GM23338 (cell line): ENCODE data around the gene SAMD13. TPM values are rescaled to one million over a fixed set of nuclear protein-coding genes. Genes with fewer than 3 reads are reported as not detected.
A peak's percentile ranks its signal among the peaks of the same experiment; 100 is the strongest.

ENCODE experiments used
- ATAC-seq: fragments of 200-7000 bp; cut with Tn5 transposase; 3 replicates; pipeline ENCODE4 v1.9.1; 2020
- DNase-seq: peaks from one replicate; pipeline ENCODE4 v3.0.0-alpha.2; 2015; ENCODE audit warnings: low spot score
- H2AFZ ChIP-seq: fragments of 200-600 bp; sonication (generic); 2 replicates; pipeline ENCODE4 v1.8.0; 2016; ENCODE audit warnings: antibody characterized with exemption, mild to moderate bottlenecking, moderate library complexity
- H3F3A ChIP-seq: fragments of 200-600 bp; sonication (generic); replicated peaks from 2 replicates; pipeline ENCODE4 v1.8.0; 2017; ENCODE audit warnings: antibody characterized with exemption, mixed run types, low read depth
- H3K27ac ChIP-seq: fragments of 200-600 bp; sonication (generic); 2 replicates; pipeline ENCODE4 v1.6.1; 2016; ENCODE audit warnings: low read depth
- H3K27me3 ChIP-seq: fragments of 200-600 bp; sonication (generic); 2 replicates; pipeline ENCODE4 v1.8.0; 2016; ENCODE audit warnings: mild to moderate bottlenecking, mixed run types, moderate library complexity; ENCODE audit not compliant: insufficient read depth
- H3K36me3 ChIP-seq: fragments of 200-600 bp; sonication (generic); 2 replicates; pipeline ENCODE4 v1.8.0; 2016; ENCODE audit warnings: mild to moderate bottlenecking; ENCODE audit not compliant: insufficient read depth
- H3K4me1 ChIP-seq: fragments of 200-600 bp; sonication (generic); 2 replicates; pipeline ENCODE4 v1.8.0; 2016; ENCODE audit warnings: mild to moderate bottlenecking, moderate library complexity; ENCODE audit not compliant: insufficient read depth
- H3K4me2 ChIP-seq: fragments of 200-600 bp; sonication (generic); 2 replicates; pipeline ENCODE4 v1.7.1; 2017; ENCODE audit warnings: mixed run types
- H3K4me3 ChIP-seq: fragments of 200-600 bp; sonication (generic); 2 replicates; pipeline ENCODE4 v1.6.1; 2016; ENCODE audit warnings: mixed run types
- H3K79me2 ChIP-seq: fragments of 200-600 bp; sonication (generic); replicated peaks from 2 replicates; pipeline ENCODE4 v1.8.0; 2017; ENCODE audit warnings: mild to moderate bottlenecking; ENCODE audit not compliant: insufficient read depth
- H3K9me2 ChIP-seq: fragments of 200-600 bp; sonication (generic); 2 replicates; pipeline ENCODE4 v1.8.0; 2017; ENCODE audit not compliant: insufficient read depth
- H4K20me1 ChIP-seq: fragments of 200-600 bp; sonication (generic); replicated peaks from 2 replicates; pipeline ENCODE4 v1.8.0; 2017; ENCODE audit warnings: mild to moderate bottlenecking; ENCODE audit not compliant: insufficient read depth
- H3K27ac Mint-ChIP-seq: 2 replicates; pipeline ENCODE4 v1.8.0; 2020; ENCODE audit warnings: inconsistent platforms, mild to moderate bottlenecking, moderate library complexity, mixed read lengths
- H3K27me3 Mint-ChIP-seq: 3 replicates; pipeline ENCODE4 v1.8.0; 2022; ENCODE audit warnings: low read depth, mild to moderate bottlenecking, moderate library complexity, mixed read lengths, inconsistent platforms; ENCODE audit not compliant: insufficient read depth, poor library complexity
- H3K36me3 Mint-ChIP-seq: 3 replicates; pipeline ENCODE4 v1.8.0; 2021; ENCODE audit warnings: low read depth, mild to moderate bottlenecking, inconsistent platforms, moderate library complexity, mixed read lengths
- H3K4me1 Mint-ChIP-seq: 3 replicates; pipeline ENCODE4 v1.8.0; 2020; ENCODE audit warnings: mild to moderate bottlenecking, inconsistent platforms, mixed read lengths
- H3K4me3 Mint-ChIP-seq: 3 replicates; pipeline ENCODE4 v1.8.0; 2021; ENCODE audit warnings: moderate library complexity, mild to moderate bottlenecking, inconsistent platforms, mixed read lengths
- H3K9me3 Mint-ChIP-seq: 3 replicates; pipeline ENCODE4 v1.8.0; 2020; ENCODE audit warnings: moderate library complexity, mild to moderate bottlenecking, inconsistent platforms, mixed read lengths
- CREB1 ChIP-seq: fragments of 250-450 bp; sonication (Bioruptor Pico); IDR thresholded peaks from 2 replicates; pipeline ENCODE4 v1.5.0; 2020; ENCODE audit warnings: low read depth, mild to moderate bottlenecking, moderate library complexity
- EZH2 ChIP-seq: fragments of 200-600 bp; sonication (generic); IDR thresholded peaks from one replicate; pipeline ENCODE4 v1.8.0; 2017; ENCODE audit warnings: antibody characterized with exemption, mild to moderate bottlenecking, low read depth; ENCODE audit not compliant: unreplicated experiment
- EZH2phosphoT487 ChIP-seq: fragments of 200-600 bp; sonication (generic); IDR thresholded peaks from one replicate; pipeline ENCODE4 v1.8.1; 2018; ENCODE audit warnings: antibody characterized with exemption; ENCODE audit not compliant: unreplicated experiment
- JUNB ChIP-seq: IDR thresholded peaks from one replicate; pipeline ENCODE4 v1.6.1; 2016; ENCODE audit warnings: antibody characterized with exemption; ENCODE audit not compliant: unreplicated experiment
- NANOG ChIP-seq: IDR thresholded peaks from 2 replicates; pipeline ENCODE4 v1.6.1; 2016; ENCODE audit warnings: antibody characterized with exemption, borderline replicate concordance
- POLR2AphosphoS5 ChIP-seq: IDR thresholded peaks from 2 replicates; pipeline ENCODE4 v1.6.1; 2016; ENCODE audit warnings: antibody characterized with exemption, low read depth
- STAT1 ChIP-seq: IDR thresholded peaks from one replicate; pipeline ENCODE4 v1.6.1; 2016; ENCODE audit warnings: antibody characterized with exemption; ENCODE audit not compliant: unreplicated experiment
- ZNF114 ChIP-seq: fragments of 250-450 bp; sonication (Bioruptor Pico); IDR thresholded peaks from 2 replicates; pipeline ENCODE4 v1.5.0; 2020; ENCODE audit warnings: mild to moderate bottlenecking, moderate library complexity
- ZNF331 ChIP-seq: fragments of 250-450 bp; sonication (Bioruptor Pico); IDR thresholded peaks from 2 replicates; pipeline ENCODE4 v1.5.0; 2020; ENCODE audit warnings: low read depth, mild to moderate bottlenecking, moderate library complexity
- polyA plus RNA-seq: library from polyadenylated mRNA; unstranded; fragments of >200 nt; fragmentation: Nextera tagmentation; extraction: Ambion mirVana; gene quantifications from 2 replicates; pipeline ENCODE4 v1.2.1, GENCODE V29; 2016
- total RNA-seq: library from RNA; depleted of rRNA; stranded (reverse); fragments of >200 nt; shearing (Covaris generic); gene quantifications from 2 replicates; pipeline ENCODE4 v1.2.3, GENCODE V29; 2014
- TF ChIP-seq, protein P1 (sequence below): IDR thresholded peaks from 2 replicates; pipeline ENCODE4 v1.6.1; 2016; ENCODE audit warnings: antibody characterized with exemption
- TF ChIP-seq, protein P2 (sequence below): IDR thresholded peaks from one replicate; pipeline ENCODE4 v1.6.1; 2018; ENCODE audit warnings: antibody characterized with exemption; ENCODE audit not compliant: unreplicated experiment
- TF ChIP-seq, protein P3 (sequence below), 2 experiments: fragments of 200-600 bp in 1 of 2; sonication (generic) in 1 of 2; conservative IDR thresholded peaks; 2 replicates each; pipeline versions ENCODE4 v1.5.1 to v1.6.1; 2016 to 2017; ENCODE audit warnings: antibody characterized with exemption in 2 of 2, low read depth in 2 of 2, mild to moderate bottlenecking in 2 of 2, moderate library complexity in 1 of 2

SAMD13 gene
- total and polyA plus RNA-seq, 2 experiments from 2014 or later: 2.5 to 3.6 TPM

DNA sequence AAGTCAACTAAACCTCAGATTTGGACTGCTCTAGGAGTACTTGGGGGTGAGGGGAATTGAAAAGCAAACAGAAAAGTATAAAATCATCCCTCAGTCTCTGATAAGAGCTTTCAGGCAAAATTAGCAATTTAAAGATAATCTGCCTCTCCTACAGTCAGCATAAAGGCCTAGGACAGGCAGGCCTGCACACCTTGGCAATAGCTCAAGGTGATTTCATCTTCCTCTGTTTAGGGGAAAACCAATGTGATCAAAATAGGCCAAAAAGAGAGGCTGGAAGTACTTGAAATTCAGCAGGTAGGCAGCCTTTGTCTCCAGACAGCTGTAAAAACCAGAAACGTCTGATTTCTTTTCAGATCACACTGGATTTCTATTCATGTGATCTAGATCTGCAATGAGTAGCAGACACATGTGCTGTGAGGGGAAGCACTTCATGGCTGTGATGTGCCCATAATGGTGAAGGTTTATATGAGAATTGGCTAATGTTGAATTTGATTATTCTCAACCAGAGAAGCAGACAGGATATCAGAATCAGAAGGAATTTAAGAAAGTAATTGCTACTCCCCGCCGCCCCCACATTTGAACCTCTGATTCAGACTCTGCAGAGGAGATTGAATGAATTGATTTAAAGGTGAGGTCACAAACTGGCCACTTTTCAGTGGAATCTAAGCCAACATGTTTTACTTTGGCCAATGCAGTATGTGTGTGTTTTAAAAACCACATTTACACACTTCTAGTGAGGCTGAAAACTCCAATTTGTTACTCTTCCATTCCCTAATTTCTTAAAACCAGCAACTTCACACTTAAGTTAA, 51.0 kb downstream of the SAMD13 start:
- H3K36me3 Mint-ChIP-seq: no peaks in the 10 kb centered on the region

DNA sequence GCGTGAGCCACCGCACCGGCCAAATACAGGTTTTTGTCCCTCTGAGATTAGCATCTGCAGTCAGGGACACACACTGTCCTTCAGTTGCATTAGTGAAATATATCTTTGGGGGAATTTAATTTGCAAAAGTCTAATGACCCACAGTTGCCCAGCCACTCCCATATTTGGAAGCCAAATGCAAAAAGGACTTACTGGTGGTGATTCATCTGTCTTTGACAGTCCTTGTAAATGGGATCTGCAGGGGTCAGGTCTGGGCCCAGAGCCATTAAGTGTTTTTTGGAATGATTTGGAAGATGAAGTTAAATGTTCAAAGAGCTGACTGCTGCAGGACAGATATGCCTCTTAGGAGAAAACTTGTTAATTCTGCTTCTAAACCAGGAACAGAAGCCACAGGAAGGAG, 52.2 kb downstream of the SAMD13 start:
- Histone ChIP-seq H3K27me3 (no peaks in the 10 kb centered on the region), H3K27ac (no peak overlapping the region), H2AFZ (no peak overlapping the region), H4K20me1 (no peaks in the 10 kb centered on the region), H3K4me1 (no peaks in the 10 kb centered on the region), H3K4me3 (no peak overlapping the region), H3K9me2 (peaks cover 4% of the 10 kb centered on the region; the same call in 1 of the 2 replicates), H3K79me2 (no peaks in the 10 kb centered on the region), H3F3A (no peaks in the 10 kb centered on the region), H3K36me3 (no peaks in the 10 kb centered on the region), H3K4me2 (no peak overlapping the region)
- Mint-ChIP-seq H3K36me3 (no peaks in the 10 kb centered on the region), H3K4me3 (no peak overlapping the region), H3K4me1 (no peaks in the 10 kb centered on the region), H3K27ac (no peak overlapping the region), H3K9me3 (no peaks in the 10 kb centered on the region), H3K27me3 (no peaks in the 10 kb centered on the region)
- ATAC-seq (no peak), DNase-seq (no peak)
- TF ChIP-seq POLR2AphosphoS5 (no peak), EZH2phosphoT487 (no peak), EZH2 (no peak), CREB1 (CRISPR knock-in tag) (no peak), JUNB (no peak)
- TF ChIP-seq, protein P1, sequence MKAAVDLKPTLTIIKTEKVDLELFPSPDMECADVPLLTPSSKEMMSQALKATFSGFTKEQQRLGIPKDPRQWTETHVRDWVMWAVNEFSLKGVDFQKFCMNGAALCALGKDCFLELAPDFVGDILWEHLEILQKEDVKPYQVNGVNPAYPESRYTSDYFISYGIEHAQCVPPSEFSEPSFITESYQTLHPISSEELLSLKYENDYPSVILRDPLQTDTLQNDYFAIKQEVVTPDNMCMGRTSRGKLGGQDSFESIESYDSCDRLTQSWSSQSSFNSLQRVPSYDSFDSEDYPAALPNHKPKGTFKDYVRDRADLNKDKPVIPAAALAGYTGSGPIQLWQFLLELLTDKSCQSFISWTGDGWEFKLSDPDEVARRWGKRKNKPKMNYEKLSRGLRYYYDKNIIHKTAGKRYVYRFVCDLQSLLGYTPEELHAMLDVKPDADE: no peak

More for the DNA sequence above, 51.0 kb downstream of the SAMD13 start:
- Histone ChIP-seq H3K27me3 (no peaks in the 10 kb centered on the region), H3K9me2 (0 out of 2 replicates have a peak, but pooled peaks cover 4% of the 10 kb centered on the region), H4K20me1 (no peaks in the 10 kb centered on the region), H3K4me3 (no peak overlapping the region), H3F3A (no peaks in the 10 kb centered on the region), H3K4me2 (no peak overlapping the region), H3K4me1 (no peaks in the 10 kb centered on the region), H3K36me3 (no peaks in the 10 kb centered on the region), H3K79me2 (no peaks in the 10 kb centered on the region), H3K27ac (no peak overlapping the region), H2AFZ (0 out of 2 replicates have a peak overlapping the region, but pooled peaks have one; percentile 32)
- no peak overlapping the region for H3K27ac Mint-ChIP-seq
- H3K4me3 Mint-ChIP-seq: no peak overlapping the region
- DNase-seq: no peak
- H3K9me3 Mint-ChIP-seq: no peaks in the 10 kb centered on the region
- H3K27me3 Mint-ChIP-seq: no peaks in the 10 kb centered on the region
- TF ChIP-seq EZH2 (no peak), NANOG (no peak), ZNF331 (CRISPR knock-in tag) (no peak), CREB1 (CRISPR knock-in tag) (no peak), STAT1 (no peak), ZNF114 (no peak)
- TF ChIP-seq, protein P2, sequence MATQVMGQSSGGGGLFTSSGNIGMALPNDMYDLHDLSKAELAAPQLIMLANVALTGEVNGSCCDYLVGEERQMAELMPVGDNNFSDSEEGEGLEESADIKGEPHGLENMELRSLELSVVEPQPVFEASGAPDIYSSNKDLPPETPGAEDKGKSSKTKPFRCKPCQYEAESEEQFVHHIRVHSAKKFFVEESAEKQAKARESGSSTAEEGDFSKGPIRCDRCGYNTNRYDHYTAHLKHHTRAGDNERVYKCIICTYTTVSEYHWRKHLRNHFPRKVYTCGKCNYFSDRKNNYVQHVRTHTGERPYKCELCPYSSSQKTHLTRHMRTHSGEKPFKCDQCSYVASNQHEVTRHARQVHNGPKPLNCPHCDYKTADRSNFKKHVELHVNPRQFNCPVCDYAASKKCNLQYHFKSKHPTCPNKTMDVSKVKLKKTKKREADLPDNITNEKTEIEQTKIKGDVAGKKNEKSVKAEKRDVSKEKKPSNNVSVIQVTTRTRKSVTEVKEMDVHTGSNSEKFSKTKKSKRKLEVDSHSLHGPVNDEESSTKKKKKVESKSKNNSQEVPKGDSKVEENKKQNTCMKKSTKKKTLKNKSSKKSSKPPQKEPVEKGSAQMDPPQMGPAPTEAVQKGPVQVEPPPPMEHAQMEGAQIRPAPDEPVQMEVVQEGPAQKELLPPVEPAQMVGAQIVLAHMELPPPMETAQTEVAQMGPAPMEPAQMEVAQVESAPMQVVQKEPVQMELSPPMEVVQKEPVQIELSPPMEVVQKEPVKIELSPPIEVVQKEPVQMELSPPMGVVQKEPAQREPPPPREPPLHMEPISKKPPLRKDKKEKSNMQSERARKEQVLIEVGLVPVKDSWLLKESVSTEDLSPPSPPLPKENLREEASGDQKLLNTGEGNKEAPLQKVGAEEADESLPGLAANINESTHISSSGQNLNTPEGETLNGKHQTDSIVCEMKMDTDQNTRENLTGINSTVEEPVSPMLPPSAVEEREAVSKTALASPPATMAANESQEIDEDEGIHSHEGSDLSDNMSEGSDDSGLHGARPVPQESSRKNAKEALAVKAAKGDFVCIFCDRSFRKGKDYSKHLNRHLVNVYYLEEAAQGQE: no peak
- TF ChIP-seq, protein P3, sequence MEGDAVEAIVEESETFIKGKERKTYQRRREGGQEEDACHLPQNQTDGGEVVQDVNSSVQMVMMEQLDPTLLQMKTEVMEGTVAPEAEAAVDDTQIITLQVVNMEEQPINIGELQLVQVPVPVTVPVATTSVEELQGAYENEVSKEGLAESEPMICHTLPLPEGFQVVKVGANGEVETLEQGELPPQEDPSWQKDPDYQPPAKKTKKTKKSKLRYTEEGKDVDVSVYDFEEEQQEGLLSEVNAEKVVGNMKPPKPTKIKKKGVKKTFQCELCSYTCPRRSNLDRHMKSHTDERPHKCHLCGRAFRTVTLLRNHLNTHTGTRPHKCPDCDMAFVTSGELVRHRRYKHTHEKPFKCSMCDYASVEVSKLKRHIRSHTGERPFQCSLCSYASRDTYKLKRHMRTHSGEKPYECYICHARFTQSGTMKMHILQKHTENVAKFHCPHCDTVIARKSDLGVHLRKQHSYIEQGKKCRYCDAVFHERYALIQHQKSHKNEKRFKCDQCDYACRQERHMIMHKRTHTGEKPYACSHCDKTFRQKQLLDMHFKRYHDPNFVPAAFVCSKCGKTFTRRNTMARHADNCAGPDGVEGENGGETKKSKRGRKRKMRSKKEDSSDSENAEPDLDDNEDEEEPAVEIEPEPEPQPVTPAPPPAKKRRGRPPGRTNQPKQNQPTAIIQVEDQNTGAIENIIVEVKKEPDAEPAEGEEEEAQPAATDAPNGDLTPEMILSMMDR (conservative IDR thresholded peaks at IDR 0.05; ENCODE audit: low read depth in 2 of 2): no peak
- H3K4me1 Mint-ChIP-seq: no peaks in the 10 kb centered on the region
- ATAC-seq: no peak
